Activated CD4-positive, alpha-beta memory T cell treated with anti-CD3 and anti-CD28 coated beads, Interleukin-2, amount 10 ng/mL, durations not matched to agents 7 days and 5 days (primary cell): Measurements from ENCODE around the gene KDELR1. TPM values are rescaled to one million over a fixed set of nuclear protein-coding genes. Genes with fewer than 3 reads are reported as not detected.

Source experiments
- CTCF ChIA-PET: fragments of 350-600 bp; sonication (Branson Sonifier 250); formaldehyde crosslinking; loops from one replicate; lab custom pipeline; 2021; ENCODE audit warnings: antibody characterized with exemption, inconsistent platforms; lab: Charles Lee
- POLR2A ChIA-PET: fragments of 350-600 bp; sonication (Branson Sonifier 250); formaldehyde crosslinking; loops from one replicate; lab custom pipeline; 2021; ENCODE audit warnings: antibody characterized with exemption; lab: Charles Lee
- DNase-seq: peaks from one replicate; pipeline ENCODE4 v3.0.0-alpha.2; 2020
- H3K27ac Mint-ChIP-seq: one replicate; pipeline ENCODE4 v1.8.0; 2021; ENCODE audit warnings: mild to moderate bottlenecking, mixed read lengths
- H3K27me3 Mint-ChIP-seq: one replicate; pipeline ENCODE4 v1.8.0; 2021; ENCODE audit warnings: mixed read lengths
- H3K36me3 Mint-ChIP-seq: one replicate; pipeline ENCODE4 v1.8.0; 2021; ENCODE audit warnings: low read depth, mixed read lengths
- H3K4me1 Mint-ChIP-seq: one replicate; pipeline ENCODE4 v1.8.0; 2021; ENCODE audit warnings: mixed read lengths
- H3K4me3 Mint-ChIP-seq: one replicate; pipeline ENCODE4 v1.8.0; 2021; ENCODE audit warnings: mild to moderate bottlenecking, mixed read lengths
- H3K9me3 Mint-ChIP-seq: one replicate; pipeline ENCODE4 v1.8.0; 2021; ENCODE audit warnings: mixed read lengths
- total RNA-seq, 2 experiments: library from RNA; stranded (reverse); gene quantifications; one replicate each; pipeline ENCODE4 v1.2.3, GENCODE V29; 2021

The KDELR1 gene
- total RNA-seq, 2 experiments from 2014 or later, result 91.8 to 94.4 TPM

DNA sequence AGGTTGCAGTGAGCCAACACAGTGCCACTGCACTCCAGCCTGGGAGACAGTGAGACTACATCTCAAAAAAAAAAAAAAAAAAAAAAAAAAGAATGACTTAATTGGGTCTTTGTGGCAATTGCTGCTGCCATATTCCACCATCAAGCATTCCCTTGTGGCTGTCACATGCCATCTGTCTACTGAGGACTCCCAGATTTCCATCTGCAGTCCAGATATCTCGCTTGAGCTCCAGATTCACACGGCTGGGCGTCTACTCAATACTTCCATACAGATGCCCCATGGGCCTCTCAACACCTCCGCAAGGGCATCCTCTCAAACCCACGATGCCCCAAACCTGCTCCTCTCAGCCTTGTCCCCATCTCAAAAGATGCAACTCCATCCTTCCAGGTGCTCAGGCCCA lies 40.5 kb downstream of the KDELR1 start:
- H3K4me1 Mint-ChIP-seq, result peaks cover 5% of the 10 kb centered on the region

DNA sequence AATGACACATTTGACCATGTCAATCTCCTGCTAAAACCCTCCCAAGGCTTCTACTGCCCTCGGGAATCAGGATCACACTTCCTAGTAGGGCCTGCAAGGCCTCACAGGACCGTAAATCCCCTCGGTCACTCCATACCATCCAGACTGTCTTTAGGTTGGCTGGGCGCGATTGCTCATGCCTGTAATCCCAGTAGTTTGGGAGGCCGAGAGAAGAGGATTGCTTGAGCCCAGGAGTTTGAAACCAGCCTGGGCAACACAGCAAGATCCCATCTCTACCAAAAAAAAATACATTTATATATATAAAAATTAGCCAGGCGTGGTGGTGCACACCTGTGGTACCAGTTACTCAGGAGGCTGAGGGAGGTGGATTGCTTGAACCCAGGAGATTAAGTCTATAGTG lies 42.6 kb downstream of the KDELR1 start:
- H3K4me3 Mint-ChIP-seq, result no peak overlapping the region
- H3K27ac Mint-ChIP-seq, result no peak overlapping the region
- H3K27me3 Mint-ChIP-seq, result no peaks in the 10 kb centered on the region
- CTCF ChIA-PET, result interaction anchor here (3.1 kb wide), 1 partner anchor 15 kb away, joined by 20 read pairs; the partner anchor contains the start of genes SYNGR4 and TMEM143
- peaks cover 5% of the 10 kb centered on the region for H3K4me1 Mint-ChIP-seq
- no peaks in the 10 kb centered on the region for H3K36me3 Mint-ChIP-seq
- DNase-seq, result no peak
- no peaks in the 10 kb centered on the region for H3K9me3 Mint-ChIP-seq
- POLR2A ChIA-PET, result no interaction called here

More for the DNA sequence above, 40.5 kb downstream of the KDELR1 start:
- Mint-ChIP-seq H3K27ac (no peak overlapping the region), H3K9me3 (no peaks in the 10 kb centered on the region), H3K36me3 (no peaks in the 10 kb centered on the region), H3K27me3 (no peaks in the 10 kb centered on the region), H3K4me3 (no peak overlapping the region)
- no peak for DNase-seq
- ChIA-PET POLR2A (no interaction called here), CTCF (interaction anchor here (0.7 to 3.1 kb wide), 11 partner anchors 10 to 233 kb away, joined by 3 to 20 read pairs (median 5); partner anchors contain the start of genes KDELR1, SYNGR4 and TMEM143)

DNA sequence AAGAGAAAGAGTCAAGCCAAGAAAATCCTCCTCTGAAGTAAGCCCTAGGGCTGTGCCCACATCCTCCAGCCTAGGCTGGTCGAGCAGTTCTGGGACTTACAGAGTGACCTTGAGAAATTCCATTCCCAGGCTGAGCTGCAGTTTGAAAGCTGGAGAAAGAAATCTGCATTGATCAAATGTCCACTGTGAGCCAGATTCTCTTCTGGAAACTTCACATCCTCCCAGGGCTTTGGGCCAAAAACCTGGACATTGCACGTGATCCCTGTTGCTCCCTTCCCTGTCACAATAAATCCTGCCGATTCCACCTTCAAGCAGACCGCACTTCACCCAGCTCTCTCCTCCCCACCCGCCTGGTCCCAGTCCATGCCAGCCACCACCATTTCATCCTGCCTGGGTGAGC lies 43.3 kb downstream of the KDELR1 start:
- Mint-ChIP-seq H3K9me3 (no peaks in the 10 kb centered on the region), H3K4me1 (peaks cover 5% of the 10 kb centered on the region), H3K36me3 (no peaks in the 10 kb centered on the region), H3K4me3 (no peak overlapping the region), H3K27ac (no peak overlapping the region), H3K27me3 (no peaks in the 10 kb centered on the region)
- DNase-seq, result no peak
- ChIA-PET CTCF (interaction anchor here (1.0 to 1.8 kb wide), 3 partner anchors 14 to 236 kb away, joined by 3 to 5 read pairs (median 4); no protein-coding TSS in a partner anchor), POLR2A (no interaction called here)

DNA sequence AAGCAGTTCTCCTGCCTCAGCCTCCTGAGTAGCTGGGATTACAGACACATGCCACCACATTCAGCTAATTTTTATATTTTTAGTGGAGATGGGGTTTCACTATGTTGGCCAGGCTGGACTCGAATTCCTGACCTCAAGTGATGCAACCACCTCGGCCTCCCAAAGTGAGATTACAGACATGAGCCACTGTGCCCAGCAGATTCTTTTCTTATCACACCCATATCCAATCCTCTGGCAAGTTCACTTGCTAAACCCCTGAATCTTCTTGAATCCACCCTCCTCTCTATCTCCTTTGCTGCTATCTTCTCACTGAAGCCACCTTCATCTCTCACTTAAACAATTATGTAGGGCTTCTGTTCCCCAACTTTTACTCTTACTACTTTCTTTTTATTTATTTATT lies 45.2 kb downstream of the KDELR1 start:
- Mint-ChIP-seq H3K27me3 (no peaks in the 10 kb centered on the region), H3K4me3 (no peak overlapping the region)

DNA sequence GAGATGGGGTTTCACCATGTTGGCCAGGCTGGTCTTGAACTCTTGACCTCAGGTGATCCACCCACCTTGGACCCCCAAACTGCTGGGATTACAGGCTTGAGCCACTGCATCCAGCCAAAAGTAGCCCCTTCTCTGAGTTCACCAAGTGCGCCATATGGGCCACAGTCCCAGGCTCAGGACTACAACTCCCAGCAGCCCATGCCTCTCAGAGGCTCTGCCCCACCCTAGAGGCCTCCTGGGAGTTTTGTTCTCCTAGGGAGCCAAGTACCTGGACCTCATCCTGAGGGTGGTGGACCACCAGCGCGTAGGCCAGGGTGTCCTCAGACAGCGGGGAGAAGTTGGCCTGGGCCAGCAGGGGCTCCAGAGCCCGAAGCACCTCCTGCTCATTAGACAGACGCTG lies 46.5 kb downstream of the KDELR1 start:
- no peak overlapping the region for H3K27ac Mint-ChIP-seq
- H3K9me3 Mint-ChIP-seq, result no peaks in the 10 kb centered on the region
- no peaks in the 10 kb centered on the region for H3K4me1 Mint-ChIP-seq
- POLR2A ChIA-PET, result no interaction called here
- CTCF ChIA-PET, result interaction anchor here (1.8 kb wide), 1 partner anchor 31 kb away, joined by 4 read pairs; no protein-coding TSS in a partner anchor
- H3K4me3 Mint-ChIP-seq, result no peak overlapping the region
- no peaks in the 10 kb centered on the region for H3K36me3 Mint-ChIP-seq
- no peaks in the 10 kb centered on the region for H3K27me3 Mint-ChIP-seq
- no peak for DNase-seq

More for the DNA sequence above, 45.2 kb downstream of the KDELR1 start:
- H3K36me3 Mint-ChIP-seq, result no peaks in the 10 kb centered on the region
- H3K4me1 Mint-ChIP-seq, result peaks cover 2% of the 10 kb centered on the region
- DNase-seq, result no peak
- no peaks in the 10 kb centered on the region for H3K9me3 Mint-ChIP-seq
- CTCF ChIA-PET, result interaction anchor here (1.8 kb wide), 1 partner anchor 80 kb away, joined by 4 read pairs; no protein-coding TSS in a partner anchor
- H3K27ac Mint-ChIP-seq, result no peak overlapping the region
- POLR2A ChIA-PET, result no interaction called here

DNA sequence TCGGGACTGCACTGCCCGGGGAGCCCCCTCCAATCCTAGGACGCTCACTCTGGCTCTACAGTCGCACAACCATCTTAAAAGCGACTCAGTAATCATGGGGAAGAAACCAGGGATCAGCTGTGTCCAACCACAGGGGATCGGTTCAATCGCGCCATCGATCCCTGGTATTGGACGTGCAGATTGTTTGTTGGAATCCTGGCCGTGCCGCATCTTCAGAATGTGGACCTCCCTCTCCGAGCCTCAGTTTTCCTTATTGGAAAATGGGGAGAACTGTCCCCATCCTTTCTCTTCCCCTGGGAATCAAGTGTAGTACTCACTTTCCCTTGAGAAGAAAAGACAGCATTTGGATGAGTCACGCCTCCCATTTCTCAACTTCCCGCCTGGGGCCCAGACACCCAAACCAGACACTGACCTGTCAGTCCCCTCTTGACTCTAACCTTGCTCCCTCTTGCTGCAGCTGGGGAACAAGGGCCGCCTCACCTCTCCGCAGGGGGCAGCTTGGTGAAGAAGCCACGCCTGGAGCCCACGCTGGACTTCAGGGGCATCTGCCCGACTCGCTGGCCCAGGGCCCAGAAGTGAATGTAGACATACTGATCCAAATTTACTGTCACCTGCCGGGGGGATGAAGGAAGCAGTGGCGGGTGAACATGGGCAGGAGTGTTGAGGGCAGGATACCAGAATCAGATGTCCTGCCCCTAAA lies 48.4 kb downstream of the KDELR1 start:
- no peaks in the 10 kb centered on the region for H3K36me3 Mint-ChIP-seq
- H3K27ac Mint-ChIP-seq, result no peak overlapping the region
- POLR2A ChIA-PET, result no interaction called here
- CTCF ChIA-PET, result interaction anchor here (1.8 kb wide), 1 partner anchor 29 kb away, joined by 4 read pairs; no protein-coding TSS in a partner anchor
- H3K27me3 Mint-ChIP-seq, result no peaks in the 10 kb centered on the region
- H3K4me3 Mint-ChIP-seq, result no peak overlapping the region
- H3K9me3 Mint-ChIP-seq, result no peaks in the 10 kb centered on the region
- H3K4me1 Mint-ChIP-seq, result no peaks in the 10 kb centered on the region
- no peak for DNase-seq

DNA sequence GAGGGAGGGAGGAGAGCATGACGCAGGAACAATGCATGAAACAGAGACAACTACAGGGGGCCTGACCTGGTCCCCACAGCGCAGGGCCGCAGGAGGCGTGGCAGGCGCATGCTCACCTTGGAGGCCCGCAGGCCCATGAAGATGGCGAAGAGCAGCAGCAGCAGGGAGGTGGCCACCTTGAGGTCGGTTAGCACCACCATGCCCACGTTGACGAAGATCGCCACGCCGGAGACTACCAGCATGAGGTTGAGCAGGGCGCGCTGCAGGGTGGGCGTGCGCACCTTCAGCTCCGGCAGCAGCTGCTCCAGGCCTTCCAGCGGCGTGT lies 49.0 kb downstream of the KDELR1 start:
- Mint-ChIP-seq H3K36me3 (no peaks in the 10 kb centered on the region), H3K9me3 (no peaks in the 10 kb centered on the region), H3K4me1 (no peaks in the 10 kb centered on the region), H3K27ac (no peak overlapping the region), H3K4me3 (no peak overlapping the region), H3K27me3 (no peaks in the 10 kb centered on the region)
- CTCF ChIA-PET, result no interaction called here
- DNase-seq, result no peak
- POLR2A ChIA-PET, result no interaction called here

DNA sequence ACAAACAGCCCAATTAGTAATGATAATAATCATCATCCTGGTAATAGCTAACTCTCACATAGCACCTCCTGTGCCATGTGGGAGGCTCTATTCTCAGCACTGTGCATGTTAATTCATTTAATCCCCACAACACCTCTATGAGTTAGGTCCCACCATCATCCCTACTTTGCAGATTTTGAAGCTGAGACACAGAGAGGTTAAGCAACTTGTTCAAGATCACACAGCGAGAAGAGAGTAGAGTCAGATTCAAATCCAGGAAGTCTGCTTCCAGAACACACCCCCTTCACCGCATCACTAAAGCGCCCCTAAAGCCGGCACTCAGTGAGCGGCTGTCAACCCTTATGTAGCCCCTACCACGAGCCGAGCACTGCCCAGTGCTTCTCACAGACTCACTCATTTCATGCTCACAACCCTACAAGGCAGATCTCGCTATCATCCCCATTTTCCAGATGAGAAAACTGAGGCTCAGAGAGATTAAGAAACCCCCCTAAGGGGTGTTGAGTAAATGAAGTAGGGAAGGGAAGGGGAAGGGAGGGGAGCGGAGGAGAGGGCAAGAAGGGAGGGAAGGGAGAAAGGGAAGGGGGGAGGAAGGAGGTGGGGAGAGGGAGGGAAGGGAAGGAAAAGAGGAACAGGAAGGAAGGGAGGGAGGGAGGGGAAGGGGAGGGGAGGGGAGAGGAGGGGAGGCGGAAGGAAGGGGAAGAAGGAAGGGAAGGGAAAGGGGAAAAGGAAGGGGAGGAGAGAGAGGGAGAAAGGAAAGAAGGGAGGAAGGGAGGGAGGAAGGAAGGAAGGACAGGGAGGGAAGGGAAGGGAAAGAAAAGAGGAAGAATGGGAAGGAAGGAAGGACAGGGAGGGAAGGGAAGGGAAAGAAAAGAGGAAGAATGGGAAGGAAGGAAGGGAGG lies 49.6 kb downstream of the KDELR1 start:
- Mint-ChIP-seq H3K4me3 (no peak overlapping the region), H3K9me3 (no peaks in the 10 kb centered on the region), H3K27me3 (no peaks in the 10 kb centered on the region), H3K27ac (no peak overlapping the region), H3K36me3 (no peaks in the 10 kb centered on the region), H3K4me1 (no peaks in the 10 kb centered on the region)
- CTCF ChIA-PET, result interaction anchor here (2.1 kb wide), 2 partner anchors 9 to 27 kb away, joined by 5 to 14 read pairs; no protein-coding TSS in a partner anchor
- POLR2A ChIA-PET, result interaction anchor here (1.5 kb wide), 1 partner anchor 22 kb away, joined by 3 read pairs; the partner anchor contains the start of genes SYNGR4 and TMEM143
- no peak for DNase-seq

DNA sequence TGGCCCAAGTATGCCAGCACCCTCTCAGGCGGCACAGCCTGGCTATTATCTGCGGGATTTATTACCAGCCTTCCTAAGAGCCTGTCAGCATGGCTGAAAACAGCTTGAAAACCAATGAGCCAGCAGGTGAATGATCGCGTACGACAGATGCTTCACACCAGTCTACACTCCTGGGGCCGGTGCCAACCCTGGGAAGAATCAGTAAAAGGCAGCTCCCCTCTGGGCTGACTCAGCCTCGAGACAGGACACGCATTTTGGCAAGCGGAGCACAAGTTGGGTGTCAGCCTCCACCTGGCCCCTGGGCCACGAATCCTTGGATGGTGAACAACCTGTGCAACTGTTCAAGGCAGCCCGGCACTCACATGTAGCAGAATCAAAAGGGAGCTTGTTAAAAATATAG lies 50.4 kb downstream of the KDELR1 start:
- H3K36me3 Mint-ChIP-seq, result no peaks in the 10 kb centered on the region
- DNase-seq, result no peak
- CTCF ChIA-PET, result interaction anchor here (0.8 to 2.1 kb wide), 4 partner anchors 10 to 51 kb away, joined by 3 to 14 read pairs (median 4); partner anchors contain the start of gene KDELR1
- no peaks in the 10 kb centered on the region for H3K9me3 Mint-ChIP-seq
- H3K27me3 Mint-ChIP-seq, result no peaks in the 10 kb centered on the region
- no peak overlapping the region for H3K4me3 Mint-ChIP-seq
- no peaks in the 10 kb centered on the region for H3K4me1 Mint-ChIP-seq
- POLR2A ChIA-PET, result interaction anchor here (1.5 kb wide), 1 partner anchor 23 kb away, joined by 3 read pairs; the partner anchor contains the start of genes SYNGR4 and TMEM143
- no peak overlapping the region for H3K27ac Mint-ChIP-seq

DNA sequence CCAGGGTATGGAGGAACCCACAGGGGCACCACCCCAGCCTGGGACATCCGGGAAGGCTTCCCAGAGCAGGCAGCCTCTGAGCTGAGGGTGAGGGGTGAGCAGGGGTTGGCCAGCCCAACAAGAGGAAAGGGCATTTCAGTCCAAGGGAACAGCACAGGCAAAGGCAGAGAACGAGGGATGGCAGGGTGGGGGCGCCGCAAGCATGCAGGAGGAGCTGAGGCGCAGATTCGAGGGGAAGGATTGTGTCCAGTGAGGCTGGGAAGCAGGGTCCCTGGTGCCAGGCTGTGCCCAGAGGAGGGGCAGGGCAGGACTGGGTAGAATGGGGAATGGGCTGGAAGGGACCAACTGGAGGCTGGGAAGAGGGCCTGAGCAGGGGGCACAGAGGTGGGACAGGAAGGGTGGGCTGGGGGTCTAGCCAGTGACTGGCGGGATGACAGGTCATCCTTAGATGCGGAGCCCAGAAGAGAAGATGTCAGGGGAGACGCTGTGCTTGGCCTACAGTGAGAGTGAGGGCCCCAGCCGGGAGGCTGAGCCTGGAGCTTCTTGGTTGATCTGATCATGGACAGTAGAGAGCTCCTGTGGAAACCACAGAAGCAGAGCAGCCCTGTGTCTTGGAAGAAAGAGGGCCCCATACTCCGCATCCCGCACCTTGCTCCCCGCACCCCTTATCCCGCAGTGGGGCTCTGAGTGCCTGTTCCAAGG lies 52.4 kb downstream of the KDELR1 start:
- peaks cover 11% of the 10 kb centered on the region for H3K4me1 Mint-ChIP-seq
- POLR2A ChIA-PET, result no interaction called here
- peaks cover 5% of the 10 kb centered on the region for H3K36me3 Mint-ChIP-seq
- no peaks in the 10 kb centered on the region for H3K9me3 Mint-ChIP-seq
- no peaks in the 10 kb centered on the region for H3K27me3 Mint-ChIP-seq
- CTCF ChIA-PET, result interaction anchor here (1.0 to 1.1 kb wide), 2 partner anchors 12 to 25 kb away, joined by 4 read pairs; no protein-coding TSS in a partner anchor
- no peak for DNase-seq
- no peak overlapping the region for H3K27ac Mint-ChIP-seq
- no peak overlapping the region for H3K4me3 Mint-ChIP-seq

DNA sequence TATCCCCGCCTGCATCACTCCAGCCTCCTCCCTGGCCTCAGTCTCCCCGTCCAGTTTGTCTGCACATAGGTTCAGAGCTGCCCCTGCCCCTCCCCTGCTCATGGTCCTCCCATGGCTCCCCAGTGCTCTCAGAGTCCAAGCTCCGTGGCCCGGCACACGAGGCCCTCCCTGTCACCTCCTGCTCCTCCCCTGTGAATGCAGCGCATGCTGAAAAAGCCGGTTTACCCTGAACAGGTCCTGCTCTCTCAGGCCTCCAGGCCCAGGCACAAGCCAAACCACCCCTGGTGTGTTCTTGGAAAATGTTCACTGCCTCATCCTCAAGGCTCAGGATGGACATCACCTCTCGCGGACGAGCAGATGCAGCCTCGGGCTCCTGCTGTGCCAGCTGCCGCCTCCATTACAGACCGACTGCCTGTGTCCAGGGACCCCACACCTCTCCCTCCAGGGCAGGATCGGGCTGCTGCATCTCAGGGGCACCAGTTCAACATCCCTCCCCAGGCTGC lies 53.0 kb downstream of the KDELR1 start:
- DNase-seq, result no peak
- Mint-ChIP-seq H3K36me3 (peaks cover 8% of the 10 kb centered on the region), H3K27me3 (no peaks in the 10 kb centered on the region), H3K9me3 (no peaks in the 10 kb centered on the region), H3K4me1 (peaks cover 11% of the 10 kb centered on the region), H3K4me3 (no peak overlapping the region), H3K27ac (no peak overlapping the region)
- ChIA-PET POLR2A (no interaction called here), CTCF (interaction anchor here (1.1 kb wide), 1 partner anchor 24 kb away, joined by 4 read pairs; no protein-coding TSS in a partner anchor)
